ENCODE measurements around the gene RABGAP1L.
A peak's percentile ranks its signal among the peaks of the same experiment; 100 is the strongest.
"Not testable (repeated sequence)": the region's sequence is repeated elsewhere in the genome, so short reads cannot be mapped to it uniquely, and the experiment has no call there.

The RABGAP1L gene

GRCh38 chr1:174200746-174201145, 41.4 kb downstream of the RABGAP1L start:
- DNase-seq: no peak

GRCh38 chr1:174204697-174205308, 45.5 kb downstream of the RABGAP1L start:
- peak; percentile 14 for DNase-seq

- DNase-seq: no peak
Observed at GRCh38 chr1:174206148-174206836, 47.0 kb downstream of the RABGAP1L start.

- no peak for DNase-seq
Observed at GRCh38 chr1:174209347-174210187, 50.2 kb downstream of the RABGAP1L start.

- no peak for DNase-seq
Observed at GRCh38 chr1:174211486-174211885, 52.2 kb downstream of the RABGAP1L start.

- no peak for DNase-seq
Observed at GRCh38 chr1:174215766-174216165, 56.4 kb downstream of the RABGAP1L start.

GRCh38 chr1:174217248-174217647, 57.9 kb downstream of the RABGAP1L start:
- DNase-seq: no peak

GRCh38 chr1:174217787-174218574, 58.7 kb downstream of the RABGAP1L start:
- peak; percentile 28 for DNase-seq

- DNase-seq: no peak
Observed at GRCh38 chr1:174218983-174219382, 59.7 kb downstream of the RABGAP1L start.

GRCh38 chr1:174219606-174220370, 60.5 kb downstream of the RABGAP1L start:
- no peak for DNase-seq

- no peak for DNase-seq
Observed at GRCh38 chr1:174221681-174222080, 62.4 kb downstream of the RABGAP1L start.

GRCh38 chr1:174222166-174222949, 63.0 kb downstream of the RABGAP1L start:
- peak; percentile 70 for DNase-seq

- DNase-seq: no peak
Observed at GRCh38 chr1:174224641-174225040, 65.3 kb downstream of the RABGAP1L start.

GRCh38 chr1:174225499-174226204, 66.3 kb downstream of the RABGAP1L start:
- DNase-seq: no peak

- DNase-seq: peak; percentile 3
Observed at GRCh38 chr1:174230399-174230798, 71.1 kb downstream of the RABGAP1L start.

- DNase-seq: no peak
Observed at GRCh38 chr1:174232761-174233160, 73.4 kb downstream of the RABGAP1L start.

- not testable (repeated sequence) for DNase-seq
Observed at GRCh38 chr1:174238845-174239501, 79.7 kb downstream of the RABGAP1L start.

GRCh38 chr1:174239541-174239940, 80.2 kb downstream of the RABGAP1L start:
- no peak for DNase-seq

- no peak for DNase-seq
Observed at GRCh38 chr1:174242856-174243255, 83.5 kb downstream of the RABGAP1L start.

Data from fibroblast of skin of abdomen (primary cell).